H1 (cell line): ENCODE data around the gene ABCC4. TPM values are rescaled to one million over a fixed set of nuclear protein-coding genes. Genes with fewer than 3 reads are reported as not detected.

ENCODE experiments used
- CTCF ChIA-PET: fragments of 300-600 bp; sonication (Branson Sonifier 250); formaldehyde crosslinking; loops from one replicate; lab custom pipeline; 2021; ENCODE audit not compliant: partially characterized antibody; lab: Charles Lee
- POLR2A ChIA-PET: fragments of 300-600 bp; sonication (Branson Sonifier 250); formaldehyde crosslinking; loops from one replicate; lab custom pipeline; 2021; ENCODE audit warnings: inconsistent platforms; ENCODE audit not compliant: partially characterized antibody; lab: Charles Lee
- DNase-seq, 2 experiments: peaks; one replicate each; pipeline versions ENCODE4 v3.0.0 to v3.0.0-alpha.2; 2010 to 2022; ENCODE audit warnings: low spot score in 2 of 2, low read depth in 1 of 2, mixed read lengths in 1 of 2
- FAIRE-seq: peaks from 2 replicates; lab custom pipeline; 2011; peaks lifted over from hg19 to GRCh38; lab: Jason Lieb, UNC
- H2AFZ ChIP-seq: 2 replicates; pipeline ENCODE4 v1.8.1; 2012; ENCODE audit warnings: low read length, inconsistent platforms
- H2AK5ac ChIP-seq: 2 replicates; pipeline ENCODE4 v1.6.1; 2013; ENCODE audit warnings: low read depth, low read length
- H2BK120ac ChIP-seq: replicated peaks from 2 replicates; pipeline ENCODE3; 2013; ENCODE audit warnings: low read depth, low read length, inconsistent platforms
- H2BK12ac ChIP-seq: 2 replicates; pipeline ENCODE4 v1.6.1; 2013; ENCODE audit warnings: low read depth, low read length
- H2BK15ac ChIP-seq: 2 replicates; pipeline ENCODE4 v1.6.1; 2013; ENCODE audit warnings: low read length
- H2BK20ac ChIP-seq: 2 replicates; pipeline ENCODE4 v1.6.1; 2013; ENCODE audit warnings: low read length
- H2BK5ac ChIP-seq: 2 replicates; pipeline ENCODE4 v1.6.1; 2013; ENCODE audit warnings: low read depth, low read length
- H3K14ac ChIP-seq: 2 replicates; pipeline ENCODE4 v1.6.1; 2013; ENCODE audit warnings: inconsistent platforms; ENCODE audit not compliant: insufficient read length
- H3K18ac ChIP-seq: 2 replicates; pipeline ENCODE4 v1.6.1; 2013; ENCODE audit warnings: low read length; ENCODE audit errors: extremely low read depth
- H3K23ac ChIP-seq: 2 replicates; pipeline ENCODE4 v1.6.1; 2013; ENCODE audit warnings: inconsistent platforms; ENCODE audit not compliant: insufficient read length
- H3K23me2 ChIP-seq: 2 replicates; pipeline ENCODE4 v1.6.1; 2013; ENCODE audit warnings: low read depth, low read length
- H3K27ac ChIP-seq: 2 replicates; pipeline ENCODE4 v1.6.1; 2011; ENCODE audit warnings: low read depth, low read length, inconsistent platforms
- H3K27me3 ChIP-seq, 4 experiments: replicated peaks in 1 of 4; 1 replicate in 1 of 4; 2 replicates in 3 of 4; pipeline versions ENCODE4 v1.6.1 to v1.8.1; 2011 to 2013; ENCODE audit warnings: low read length in 3 of 4, mild to moderate bottlenecking in 3 of 4, inconsistent platforms in 2 of 4, mixed read lengths in 2 of 4, moderate library complexity in 1 of 4; ENCODE audit not compliant: control insufficient read depth in 3 of 4, insufficient read depth in 3 of 4; ENCODE audit errors: extremely low read depth in 1 of 4
- H3K36me3 ChIP-seq, 4 experiments: 2 replicates each; pipeline versions ENCODE4 v1.6.1 to v1.8.1; 2011 to 2013; ENCODE audit warnings: mild to moderate bottlenecking in 4 of 4, low read length in 3 of 4, moderate library complexity in 2 of 4, control low read depth in 1 of 4, inconsistent platforms in 1 of 4; ENCODE audit not compliant: insufficient read depth in 4 of 4, control insufficient read depth in 2 of 4
- H3K4ac ChIP-seq: replicated peaks from 2 replicates; pipeline ENCODE3; 2013; ENCODE audit warnings: low read length, low read depth, mixed read lengths, inconsistent platforms; ENCODE audit not compliant: insufficient read length
- H3K4me1 ChIP-seq, 4 experiments: replicated peaks in 1 of 4; 1 replicate in 1 of 4; 2 replicates in 3 of 4; pipeline versions ENCODE4 v1.6.1 to v1.8.1; 2011 to 2013; ENCODE audit warnings: low read length in 3 of 4, inconsistent platforms in 2 of 4, mixed read lengths in 1 of 4; ENCODE audit not compliant: insufficient read depth in 4 of 4, control insufficient read depth in 3 of 4
- H3K4me2 ChIP-seq, 2 experiments: 2 replicates each; pipeline versions ENCODE4 v1.6.1 to v1.8.1; 2011 to 2013; ENCODE audit warnings: low read depth in 2 of 2, low read length in 2 of 2, control low read depth in 1 of 2, inconsistent platforms in 1 of 2, mild to moderate bottlenecking in 1 of 2; ENCODE audit not compliant: insufficient read depth in 1 of 2
- H3K4me3 ChIP-seq, 4 experiments: fragments of 200-600, 300-600 bp in 1 of 4; sonication (generic), shearing (Covaris generic), sonication (Bioruptor Twin) in 1 of 4; 2 replicates each; pipeline versions ENCODE4 v1.5.1 to v1.8.1; 2011 to 2016; ENCODE audit warnings: low read length in 4 of 4, low read depth in 3 of 4, control low read depth in 2 of 4, inconsistent platforms in 2 of 4, mild to moderate bottlenecking in 2 of 4, mixed read lengths in 1 of 4, moderate library complexity in 1 of 4; ENCODE audit not compliant: insufficient read depth in 2 of 4; ENCODE audit errors: extremely low read depth in 1 of 4
- H3K56ac ChIP-seq: replicated peaks from 2 replicates; pipeline ENCODE3; 2013; ENCODE audit warnings: low read depth, mild to moderate bottlenecking, mixed read lengths, low read length, inconsistent platforms; ENCODE audit not compliant: insufficient read length
- H3K79me1 ChIP-seq: 2 replicates; pipeline ENCODE4 v1.6.1; 2013; ENCODE audit warnings: low read depth, low read length, control low read depth
- H3K79me2 ChIP-seq, 2 experiments: 2 replicates each; pipeline versions ENCODE4 v1.6.1 to v1.8.1; 2012 to 2013; ENCODE audit warnings: low read length in 2 of 2, mild to moderate bottlenecking in 2 of 2, inconsistent platforms in 1 of 2; ENCODE audit not compliant: insufficient read depth in 2 of 2, control insufficient read depth in 1 of 2
- H3K9ac ChIP-seq, 4 experiments: replicated peaks in 1 of 4; 1 replicate in 1 of 4; 2 replicates in 3 of 4; pipeline versions ENCODE4 v1.6.1 to v1.8.1; 2011 to 2013; ENCODE audit warnings: low read depth in 3 of 4, low read length in 3 of 4, control low read depth in 2 of 4, mild to moderate bottlenecking in 2 of 4, moderate library complexity in 2 of 4, inconsistent platforms in 1 of 4; ENCODE audit errors: extremely low read depth in 1 of 4
- H3K9me3 ChIP-seq, 2 experiments: 2 replicates each; pipeline versions ENCODE4 v1.6.1 to v1.8.1; 2012 to 2013; ENCODE audit warnings: mild to moderate bottlenecking in 2 of 2, moderate library complexity in 2 of 2, control low read depth in 1 of 2, inconsistent platforms in 1 of 2, low read depth in 1 of 2, low read length in 1 of 2, mixed read lengths in 1 of 2; ENCODE audit not compliant: insufficient read depth in 2 of 2
- H4K20me1 ChIP-seq, 2 experiments: replicated peaks in 1 of 2; 2 replicates each; pipeline versions ENCODE3 to v1.8.1; 2011 to 2013; ENCODE audit warnings: inconsistent platforms in 2 of 2, low read length in 2 of 2, mild to moderate bottlenecking in 1 of 2; ENCODE audit not compliant: insufficient read depth in 2 of 2, control insufficient read depth in 1 of 2
- H4K5ac ChIP-seq: 2 replicates; pipeline ENCODE4 v1.6.1; 2013; ENCODE audit warnings: low read length, low read depth, mixed read lengths, inconsistent platforms; ENCODE audit not compliant: insufficient read length
- H4K8ac ChIP-seq: 2 replicates; pipeline ENCODE4 v1.8.0; 2013; ENCODE audit warnings: mild to moderate bottlenecking, moderate library complexity, low read length, inconsistent platforms; ENCODE audit not compliant: insufficient read depth; ENCODE audit errors: extremely low read depth
- H4K91ac ChIP-seq: replicated peaks from 2 replicates; pipeline ENCODE3; 2013; ENCODE audit warnings: low read length, mixed read lengths, inconsistent platforms; ENCODE audit not compliant: insufficient read length
- BACH1 ChIP-seq: IDR thresholded peaks from 2 replicates; pipeline ENCODE4 v1.6.1; 2012; ENCODE audit warnings: low read length, improper control_type of control experiment
- CBX5 ChIP-seq: fragments of 300-800, 300-1000 bp; sonication (generic); IDR thresholded peaks from 2 replicates; pipeline ENCODE4 v1.7.1; 2016; ENCODE audit warnings: antibody characterized with exemption, low read length, low read depth
- EP300 ChIP-seq, 2 experiments: IDR thresholded peaks; 1 replicate in 1 of 2; 2 replicates in 1 of 2; pipeline ENCODE4 v1.6.1; 2011 to 2012; ENCODE audit warnings: low read depth in 2 of 2, low read length in 2 of 2, mild to moderate bottlenecking in 2 of 2, borderline replicate concordance in 1 of 2, inconsistent platforms in 1 of 2, moderate library complexity in 1 of 2
- GTF2F1 ChIP-seq: IDR thresholded peaks from 2 replicates; pipeline ENCODE4 v1.6.1; 2012; ENCODE audit warnings: low read depth, low read length, improper control_type of control experiment, borderline replicate concordance
- KDM1A ChIP-seq: fragments of 200-600, 300-600 bp; sonication (generic); IDR thresholded peaks from 2 replicates; pipeline ENCODE4 v1.7.1; 2016; ENCODE audit warnings: mild to moderate bottlenecking, low read length, borderline replicate concordance
- POLR2A ChIP-seq, 2 experiments: IDR thresholded peaks; 1 replicate in 1 of 2; 2 replicates in 1 of 2; pipeline ENCODE4 v1.6.1; 2011; ENCODE audit warnings: low read depth in 2 of 2, low read length in 2 of 2, mild to moderate bottlenecking in 2 of 2; ENCODE audit errors: control extremely low read depth in 1 of 2
- RFX5 ChIP-seq: IDR thresholded peaks from 2 replicates; pipeline ENCODE4 v1.6.1; 2011; ENCODE audit warnings: low read depth, low read length, improper control_type of control experiment, borderline replicate concordance
- RNF2 ChIP-seq: fragments of 200-900, 300-1000 bp; sonication (generic); IDR thresholded peaks from 2 replicates; pipeline ENCODE4 v1.7.1; 2016; ENCODE audit warnings: borderline replicate concordance, low read depth, mild to moderate bottlenecking, antibody characterized with exemption, low read length; ENCODE audit not compliant: poor library complexity, severe bottlenecking; ENCODE audit errors: missing control alignments
- TEAD4 ChIP-seq: IDR thresholded peaks from 2 replicates; pipeline ENCODE4 v1.6.1; 2012; ENCODE audit warnings: low read depth, low read length, inconsistent platforms, mixed read lengths
- WGBS, 2 experiments: shearing (Covaris generic) in 1 of 2; methylation state at CpG; one replicate each; pipeline versions ENCODE4 v1.1.6 to v1.1.7; 2013 to 2015; ENCODE audit warnings: low lambda C conversion rate in 2 of 2, mixed read lengths in 2 of 2, inconsistent platforms in 1 of 2, low coverage in 1 of 2, missing lambda C conversion rate in 1 of 2; ENCODE audit not compliant: insufficient replicate concordance in 2 of 2, insufficient coverage in 1 of 2, insufficient read length in 1 of 2; ENCODE audit errors: extremely low coverage in 1 of 2, missing lambda C conversion rate in 1 of 2; 5-methylcytosine and 5-hydroxymethylcytosine counted together
- polyA plus RNA-seq, 7 experiments: library from polyadenylated mRNA; depleted of rRNA in 3 of 7; stranded (reverse) in 5 of 7; unstranded in 2 of 7; fragments of >200 nt in 5 of 7; fragments of 200-250 nt in 2 of 7; gene quantifications; 1 replicate in 5 of 7; 2 replicates in 1 of 7; 4 replicates in 1 of 7; pipeline versions ENCODE4 v1.2.1 to v1.2.3, GENCODE V29; 2011 to 2013; ENCODE audit warnings: missing spikeins in 2 of 7, mixed read lengths in 2 of 7
- total RNA-seq: library from RNA; stranded (reverse); fragmentation: NEBNext Ultra II Directional; extraction: Animal tissue kit (Norgen Biotek cat#: 25700); gene quantifications from 2 replicates; pipeline ENCODE4 v1.2.1, GENCODE V29; 2021
- TF ChIP-seq, protein P1 (sequence below): IDR thresholded peaks from 2 replicates; pipeline ENCODE4 v1.6.1; 2011; ENCODE audit warnings: low read depth, mild to moderate bottlenecking, low read length; ENCODE audit not compliant: insufficient read depth

ABCC4 gene
- total and polyA plus RNA-seq, 2 of the 8 experiments (the other 6 are each of a cell fraction or from before 2014, with no cell fraction given), result 4.0 to 14.1 TPM

DNA sequence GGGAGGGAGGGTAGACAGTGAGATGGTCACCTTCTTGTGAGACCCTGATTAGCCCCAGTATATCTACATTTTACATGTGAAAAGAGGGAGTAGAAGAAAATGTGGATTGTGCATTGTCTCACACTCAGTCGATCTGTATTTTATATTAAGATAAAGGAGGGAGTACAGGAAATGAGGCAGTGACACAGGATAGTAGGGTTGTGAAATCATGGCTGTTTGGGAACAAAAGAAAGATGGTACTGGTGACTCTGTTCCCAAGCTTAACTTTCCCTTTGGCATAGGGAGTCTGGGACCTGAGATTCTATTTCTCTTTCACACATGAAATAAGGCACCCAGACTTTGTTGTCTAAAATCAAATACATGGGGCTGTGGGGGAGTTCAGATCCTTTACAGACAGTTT, 194.7 kb downstream of the ABCC4 start:
- Histone ChIP-seq H2BK20ac (no peak overlapping the region), H3K4ac (no peak overlapping the region), H3K79me1 (no peaks in the 10 kb centered on the region), H3K56ac (no peak overlapping the region), H3K4me3 (no peak overlapping the region), H2BK5ac (no peak overlapping the region), H3K23ac (no peak overlapping the region), H2BK12ac (no peak overlapping the region), H3K27ac (no peak overlapping the region), H3K4me1 (no peaks in the 10 kb centered on the region), H3K23me2 (no peaks in the 10 kb centered on the region), H3K14ac (no peak overlapping the region), H3K27me3 (no peaks in the 10 kb centered on the region), H4K20me1 (no peaks in the 10 kb centered on the region), H4K8ac (no peak overlapping the region), H2AFZ (no peak overlapping the region), H2BK120ac (no peak overlapping the region), H2BK15ac (no peak overlapping the region), H4K91ac (no peak overlapping the region), H3K18ac (no peak overlapping the region), H3K36me3 (no peaks in the 10 kb centered on the region), H4K5ac (no peak overlapping the region), H3K9ac (no peak overlapping the region), H3K79me2 (no peaks in the 10 kb centered on the region), H2AK5ac (no peak overlapping the region), H3K4me2 (no peak overlapping the region), H3K9me3 (peaks cover 0 to 3% of the 10 kb centered on the region in 2 experiments; a peak in 1 of 4 replicates)
- no peak for TF ChIP-seq EP300 (IDR thresholded peaks at IDR 0.05; ENCODE audit: borderline replicate concordance in 1 of 2, low read depth in 2 of 2, low read length in 2 of 2)
- no peak for TF ChIP-seq BACH1
- no peak for TF ChIP-seq RFX5
- TF ChIP-seq CBX5, result no peak
- TF ChIP-seq, protein P1, sequence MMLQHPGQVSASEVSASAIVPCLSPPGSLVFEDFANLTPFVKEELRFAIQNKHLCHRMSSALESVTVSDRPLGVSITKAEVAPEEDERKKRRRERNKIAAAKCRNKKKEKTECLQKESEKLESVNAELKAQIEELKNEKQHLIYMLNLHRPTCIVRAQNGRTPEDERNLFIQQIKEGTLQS, result no peak
- TF ChIP-seq GTF2F1, result no peak
- no peak for TF ChIP-seq TEAD4
- TF ChIP-seq RNF2, result no peak
- no peak for TF ChIP-seq KDM1A
- no peak for TF ChIP-seq POLR2A (IDR thresholded peaks at IDR 0.05; ENCODE audit: control extremely low read depth in 1 of 2, low read depth in 2 of 2, low read length in 2 of 2)
- DNase-seq (no peak), FAIRE-seq (no peak)
- 72% methylated on average over 1 of the region's 1 CpG; no CpG with 5 or more reads in 1 of the 2 experiments for WGBS, 2 experiments
- POLR2A ChIA-PET, result no interaction called here
- CTCF ChIA-PET, result no interaction called here
